DND-41 (cell line): ENCODE data around the gene GPRASP3.

Source experiments
- ATAC-seq: fragments of 200-7000 bp; cut with Tn5 transposase; 3 replicates; pipeline ENCODE4 v1.9.1; 2021; ENCODE audit warnings: low read depth; ENCODE audit not compliant: insufficient read depth
- DNase-seq: peaks from one replicate; pipeline ENCODE4 v3.0.0-alpha.2; 2020
- H2AFZ ChIP-seq: 2 replicates; pipeline ENCODE4 v1.6.0; 2012; ENCODE audit warnings: low read depth, low read length
- H3K27ac ChIP-seq: 2 replicates; pipeline ENCODE4 v1.5.1; 2012; ENCODE audit warnings: low read length, inconsistent platforms
- H3K27me3 ChIP-seq: fragments of 200-600 bp; sonication (generic); 2 replicates; pipeline ENCODE4 v1.6.0; 2012; ENCODE audit warnings: low read length, mild to moderate bottlenecking, inconsistent platforms; ENCODE audit not compliant: insufficient read depth, poor library complexity
- H3K36me3 ChIP-seq: 2 replicates; pipeline ENCODE4 v1.5.1; 2012; ENCODE audit warnings: low read length, inconsistent platforms; ENCODE audit not compliant: insufficient read depth
- H3K4me1 ChIP-seq: 2 replicates; pipeline ENCODE4 v1.5.1; 2012; ENCODE audit warnings: mild to moderate bottlenecking, low read length; ENCODE audit not compliant: insufficient read depth
- H3K4me2 ChIP-seq: 2 replicates; pipeline ENCODE4 v1.6.0; 2012; ENCODE audit warnings: mild to moderate bottlenecking, moderate library complexity, low read length, inconsistent platforms; ENCODE audit not compliant: insufficient read depth
- H3K4me3 ChIP-seq, 2 experiments: fragments of 200-600 bp in 1 of 2; shearing (Covaris generic) in 1 of 2; 2 replicates each; pipeline ENCODE4 v1.5.1; 2012 to 2016; ENCODE audit warnings: inconsistent platforms in 2 of 2, low read length in 2 of 2, mild to moderate bottlenecking in 2 of 2, low read depth in 1 of 2, moderate library complexity in 1 of 2
- H3K79me2 ChIP-seq: 2 replicates; pipeline ENCODE4 v1.6.0; 2012; ENCODE audit warnings: low read length, inconsistent platforms; ENCODE audit not compliant: insufficient read depth
- H3K9ac ChIP-seq: 2 replicates; pipeline ENCODE4 v1.6.0; 2012; ENCODE audit warnings: low read depth, mild to moderate bottlenecking, inconsistent platforms, low read length, moderate library complexity
- H3K9me3 ChIP-seq: 2 replicates; pipeline ENCODE4 v1.5.1; 2012; ENCODE audit warnings: low read length, moderate library complexity, mild to moderate bottlenecking, inconsistent platforms; ENCODE audit not compliant: insufficient read depth, severe bottlenecking
- H4K20me1 ChIP-seq: 2 replicates; pipeline ENCODE4 v1.6.0; 2012; ENCODE audit warnings: low read length; ENCODE audit not compliant: insufficient read depth
- EZH2 ChIP-seq: IDR thresholded peaks from 3 replicates; pipeline ENCODE4 v1.6.1; 2012; ENCODE audit warnings: borderline replicate concordance, low read depth, mild to moderate bottlenecking, moderate library complexity, low read length, inconsistent platforms; ENCODE audit not compliant: severe bottlenecking
- TF ChIP-seq, protein P1 (sequence below): IDR thresholded peaks from 2 replicates; pipeline ENCODE4 v1.5.1; 2012; ENCODE audit warnings: borderline replicate concordance, low read length, moderate library complexity, mild to moderate bottlenecking; ENCODE audit not compliant: poor library complexity, severe bottlenecking; ENCODE audit errors: extremely low read depth

The GPRASP3 gene

GRCh38 chrX:102739657-102740056 is 19.1 kb downstream of the GPRASP3 start:
- no peak for ATAC-seq
- Histone ChIP-seq H2AFZ (no peak overlapping the region), H3K79me2 (no peaks in the 10 kb centered on the region), H3K9me3 (no peaks in the 10 kb centered on the region), H3K27me3 (no peaks in the 10 kb centered on the region), H3K27ac (no peak overlapping the region), H4K20me1 (no peaks in the 10 kb centered on the region), H3K9ac (no peak overlapping the region), H3K4me2 (no peak overlapping the region), H3K36me3 (no peaks in the 10 kb centered on the region), H3K4me3 (no peak overlapping the region), H3K4me1 (no peaks in the 10 kb centered on the region)
- DNase-seq: no peak
- TF ChIP-seq EZH2: no peak
- TF ChIP-seq, protein P1, sequence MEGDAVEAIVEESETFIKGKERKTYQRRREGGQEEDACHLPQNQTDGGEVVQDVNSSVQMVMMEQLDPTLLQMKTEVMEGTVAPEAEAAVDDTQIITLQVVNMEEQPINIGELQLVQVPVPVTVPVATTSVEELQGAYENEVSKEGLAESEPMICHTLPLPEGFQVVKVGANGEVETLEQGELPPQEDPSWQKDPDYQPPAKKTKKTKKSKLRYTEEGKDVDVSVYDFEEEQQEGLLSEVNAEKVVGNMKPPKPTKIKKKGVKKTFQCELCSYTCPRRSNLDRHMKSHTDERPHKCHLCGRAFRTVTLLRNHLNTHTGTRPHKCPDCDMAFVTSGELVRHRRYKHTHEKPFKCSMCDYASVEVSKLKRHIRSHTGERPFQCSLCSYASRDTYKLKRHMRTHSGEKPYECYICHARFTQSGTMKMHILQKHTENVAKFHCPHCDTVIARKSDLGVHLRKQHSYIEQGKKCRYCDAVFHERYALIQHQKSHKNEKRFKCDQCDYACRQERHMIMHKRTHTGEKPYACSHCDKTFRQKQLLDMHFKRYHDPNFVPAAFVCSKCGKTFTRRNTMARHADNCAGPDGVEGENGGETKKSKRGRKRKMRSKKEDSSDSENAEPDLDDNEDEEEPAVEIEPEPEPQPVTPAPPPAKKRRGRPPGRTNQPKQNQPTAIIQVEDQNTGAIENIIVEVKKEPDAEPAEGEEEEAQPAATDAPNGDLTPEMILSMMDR: no peak

- TF ChIP-seq, protein P1: no peak
- TF ChIP-seq EZH2: no peak
- Histone ChIP-seq H3K36me3 (no peaks in the 10 kb centered on the region), H3K27ac (no peak overlapping the region), H3K9me3 (no peaks in the 10 kb centered on the region), H3K4me1 (no peaks in the 10 kb centered on the region), H4K20me1 (no peaks in the 10 kb centered on the region), H2AFZ (no peak overlapping the region), H3K9ac (no peak overlapping the region), H3K27me3 (no peaks in the 10 kb centered on the region), H3K4me3 (no peak overlapping the region), H3K79me2 (no peaks in the 10 kb centered on the region), H3K4me2 (no peak overlapping the region)
- ATAC-seq (no peak), DNase-seq (no peak)
Observed at GRCh38 chrX:102744307-102744706, 23.8 kb downstream of the GPRASP3 start.

GRCh38 chrX:102745513-102745856 is 24.9 kb downstream of the GPRASP3 start:
- Histone ChIP-seq H3K4me3 (no peak overlapping the region), H3K27ac (no peak overlapping the region), H3K9ac (no peak overlapping the region), H3K27me3 (no peaks in the 10 kb centered on the region), H4K20me1 (no peaks in the 10 kb centered on the region), H3K36me3 (no peaks in the 10 kb centered on the region), H3K9me3 (no peaks in the 10 kb centered on the region), H3K4me1 (no peaks in the 10 kb centered on the region), H3K79me2 (no peaks in the 10 kb centered on the region), H3K4me2 (no peak overlapping the region), H2AFZ (no peak overlapping the region)
- ATAC-seq (no peak), DNase-seq (no peak)
- TF ChIP-seq, protein P1: no peak
- no peak for TF ChIP-seq EZH2

GRCh38 chrX:102745857-102746584 is 25.5 kb downstream of the GPRASP3 start:
- Histone ChIP-seq H3K9me3 (no peaks in the 10 kb centered on the region), H3K9ac (no peak overlapping the region), H3K4me2 (no peak overlapping the region), H4K20me1 (no peaks in the 10 kb centered on the region), H3K79me2 (no peaks in the 10 kb centered on the region), H3K27me3 (no peaks in the 10 kb centered on the region), H3K4me1 (no peaks in the 10 kb centered on the region), H2AFZ (no peak overlapping the region), H3K36me3 (no peaks in the 10 kb centered on the region), H3K27ac (no peak overlapping the region), H3K4me3 (no peak overlapping the region)
- no peak for TF ChIP-seq EZH2
- TF ChIP-seq, protein P1: no peak
- no peak for ATAC-seq
- DNase-seq: no peak
